T-helper 1 cell treated with Interleukin-12 subunit alpha and Interleukin-12 subunit beta and Interleukin-4 antibody, amounts not matched to agents 30 ng/mL and 1 ng/mL, for 36 hours (primary cell): Measurements from ENCODE around the gene PREB. TPM values are rescaled to one million over a fixed set of nuclear protein-coding genes. Genes with fewer than 3 reads are reported as not detected.

Experiments used
- intact Hi-C: fragments of 100-400 bp; cut with micrococcal nuclease; formaldehyde crosslinking; loops from one replicate; pipeline ENCODE4 v1.15.1; 2024
- total RNA-seq: library from RNA; stranded (reverse); gene quantifications from 2 replicates; pipeline ENCODE4 v1.2.3, GENCODE V29; 2022

Gene PREB
- total RNA-seq, 1 donor from 2014 or later, result 82.7 TPM

DNA sequence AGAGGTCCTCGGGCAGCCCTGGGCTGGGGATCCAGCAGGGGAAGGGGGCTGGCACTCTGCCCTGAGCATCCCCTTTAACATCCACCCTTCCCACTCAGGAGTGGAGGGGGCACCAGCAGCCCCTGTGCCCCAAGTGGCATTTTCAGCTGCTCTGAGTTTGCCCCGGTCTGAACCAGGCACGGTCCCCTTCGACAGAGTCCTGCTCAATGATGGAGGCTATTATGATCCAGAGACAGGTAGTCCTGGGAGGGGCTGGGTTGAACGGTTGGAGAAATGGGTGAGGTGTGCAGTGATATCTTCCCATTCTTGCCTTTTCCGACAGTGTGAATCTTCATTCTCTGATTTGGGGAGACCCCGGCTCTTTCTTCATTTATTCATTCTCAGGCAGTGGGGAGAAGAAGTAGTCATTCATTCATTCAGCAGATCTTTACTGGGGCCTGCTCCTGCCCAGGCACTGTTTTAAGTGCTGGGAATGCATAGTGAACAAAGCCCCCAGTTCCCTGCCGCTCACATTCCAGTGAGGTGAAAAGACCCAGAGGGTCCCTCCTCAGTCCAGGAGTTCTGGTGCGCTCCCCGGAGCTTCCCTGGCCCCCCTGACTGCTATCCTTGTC, 49.3 kb downstream of the PREB start:
- intact Hi-C loops, result loop anchor here (10.0 kb wide), 2 partner anchors 580 to 1790 kb away; partner anchors contain the start of genes SLC4A1AP, SUPT7L and TRMT61B

DNA sequence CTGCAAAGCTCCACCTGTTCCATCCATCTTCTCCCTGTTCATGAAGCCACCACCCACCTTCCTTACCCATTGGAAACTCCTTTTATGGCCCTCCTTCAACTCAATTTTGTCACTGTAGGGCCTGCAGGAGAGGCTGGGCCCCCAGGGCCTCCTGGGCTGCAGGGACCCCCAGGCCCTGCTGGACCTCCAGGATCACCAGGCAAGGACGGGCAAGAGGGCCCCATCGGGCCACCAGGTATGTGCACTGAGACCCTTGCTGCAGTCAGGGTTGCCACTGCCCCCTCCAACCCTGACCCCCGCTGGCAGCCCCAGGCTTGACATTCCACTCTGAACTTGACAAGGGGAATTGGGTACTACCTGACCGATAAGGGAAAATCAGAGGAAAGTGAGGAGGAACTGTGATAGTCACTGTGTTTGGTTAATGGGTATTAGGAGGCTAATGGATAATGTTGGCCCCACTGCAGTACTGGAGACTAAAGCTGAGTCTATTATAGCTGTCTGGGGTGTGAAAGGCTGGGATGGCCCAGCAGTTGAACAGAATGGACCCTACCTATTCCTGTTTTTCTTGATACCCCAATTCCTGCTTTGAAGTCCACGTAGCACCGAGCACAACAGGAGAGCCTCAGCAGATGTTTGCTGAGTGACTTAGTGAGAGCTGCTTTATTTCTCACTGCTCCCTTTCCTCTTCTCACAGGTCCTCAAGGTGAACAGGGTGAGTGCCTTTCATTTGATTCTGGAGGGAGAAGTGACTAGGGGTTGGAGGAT, 50.0 kb downstream of the PREB start:
- intact Hi-C loops, result loop anchor here (5.0 to 10.0 kb wide), 3 partner anchors 297 to 1790 kb away; partner anchors contain the start of genes CENPA, SLC4A1AP, SUPT7L and TRMT61B

DNA sequence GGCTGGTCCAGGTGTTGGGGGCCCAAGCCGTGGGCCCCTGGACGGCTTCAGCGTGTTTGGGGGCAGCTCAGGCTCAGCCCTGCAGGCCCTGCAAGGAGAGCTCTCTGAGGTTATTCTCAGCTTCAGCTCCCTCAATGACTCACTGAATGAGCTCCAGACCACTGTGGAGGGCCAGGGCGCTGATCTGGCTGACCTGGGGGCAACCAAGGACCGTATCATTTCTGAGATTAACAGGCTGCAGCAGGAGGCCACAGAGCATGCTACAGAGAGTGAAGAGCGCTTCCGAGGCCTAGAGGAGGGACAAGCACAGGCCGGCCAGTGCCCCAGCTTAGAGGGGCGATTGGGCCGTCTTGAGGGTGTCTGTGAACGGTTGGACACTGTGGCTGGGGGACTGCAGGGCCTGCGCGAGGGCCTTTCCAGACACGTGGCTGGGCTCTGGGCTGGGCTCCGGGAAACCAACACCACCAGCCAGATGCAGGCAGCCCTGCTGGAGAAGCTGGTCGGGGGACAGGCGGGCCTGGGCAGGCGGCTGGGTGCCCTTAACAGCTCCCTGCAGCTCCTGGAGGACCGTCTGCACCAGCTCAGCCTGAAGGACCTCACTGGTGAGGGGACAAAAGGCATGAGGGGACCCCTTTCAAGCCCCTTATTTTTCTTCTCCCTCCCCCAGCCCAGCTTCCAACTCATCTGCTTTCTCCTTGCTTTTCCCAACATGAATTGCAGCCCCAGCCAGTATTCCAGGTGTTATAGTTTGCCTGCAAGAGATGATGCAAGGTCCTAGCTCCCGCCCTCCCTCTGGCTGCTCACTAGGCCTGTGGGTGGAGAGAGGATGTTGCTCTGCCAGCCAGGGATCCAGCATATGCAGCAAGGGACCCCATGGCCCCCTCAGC, 50.8 kb downstream of the PREB start:
- intact Hi-C loops, result loop anchor here (5.0 to 10.0 kb wide), 3 partner anchors 296 to 1791 kb away; partner anchors contain the start of genes CENPA, SLC4A1AP, SUPT7L and TRMT61B

DNA sequence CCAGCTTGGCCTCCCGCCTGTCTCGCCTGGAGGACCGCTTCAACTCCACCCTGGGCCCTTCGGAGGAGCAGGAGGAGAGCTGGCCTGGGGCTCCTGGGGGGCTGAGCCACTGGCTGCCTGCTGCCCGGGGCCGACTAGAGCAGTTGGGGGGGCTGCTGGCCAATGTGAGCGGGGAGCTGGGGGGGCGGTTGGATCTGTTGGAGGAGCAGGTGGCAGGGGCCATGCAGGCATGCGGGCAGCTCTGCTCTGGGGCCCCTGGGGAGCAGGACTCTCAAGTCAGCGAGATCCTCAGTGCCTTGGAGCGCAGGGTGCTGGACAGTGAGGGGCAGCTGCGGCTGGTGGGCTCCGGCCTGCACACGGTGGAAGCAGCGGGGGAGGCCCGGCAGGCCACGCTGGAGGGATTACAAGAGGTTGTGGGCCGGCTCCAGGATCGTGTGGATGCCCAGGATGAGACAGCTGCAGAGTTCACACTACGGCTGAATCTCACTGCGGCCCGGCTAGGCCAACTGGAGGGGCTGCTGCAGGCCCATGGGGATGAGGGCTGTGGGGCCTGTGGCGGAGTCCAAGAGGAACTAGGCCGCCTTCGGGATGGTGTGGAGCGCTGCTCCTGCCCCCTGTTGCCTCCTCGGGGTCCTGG, 51.5 kb downstream of the PREB start:
- intact Hi-C loops, result loop anchor here (5.0 to 10.0 kb wide), 3 partner anchors 296 to 1792 kb away; partner anchors contain the start of genes CENPA, SLC4A1AP, SUPT7L and TRMT61B

DNA sequence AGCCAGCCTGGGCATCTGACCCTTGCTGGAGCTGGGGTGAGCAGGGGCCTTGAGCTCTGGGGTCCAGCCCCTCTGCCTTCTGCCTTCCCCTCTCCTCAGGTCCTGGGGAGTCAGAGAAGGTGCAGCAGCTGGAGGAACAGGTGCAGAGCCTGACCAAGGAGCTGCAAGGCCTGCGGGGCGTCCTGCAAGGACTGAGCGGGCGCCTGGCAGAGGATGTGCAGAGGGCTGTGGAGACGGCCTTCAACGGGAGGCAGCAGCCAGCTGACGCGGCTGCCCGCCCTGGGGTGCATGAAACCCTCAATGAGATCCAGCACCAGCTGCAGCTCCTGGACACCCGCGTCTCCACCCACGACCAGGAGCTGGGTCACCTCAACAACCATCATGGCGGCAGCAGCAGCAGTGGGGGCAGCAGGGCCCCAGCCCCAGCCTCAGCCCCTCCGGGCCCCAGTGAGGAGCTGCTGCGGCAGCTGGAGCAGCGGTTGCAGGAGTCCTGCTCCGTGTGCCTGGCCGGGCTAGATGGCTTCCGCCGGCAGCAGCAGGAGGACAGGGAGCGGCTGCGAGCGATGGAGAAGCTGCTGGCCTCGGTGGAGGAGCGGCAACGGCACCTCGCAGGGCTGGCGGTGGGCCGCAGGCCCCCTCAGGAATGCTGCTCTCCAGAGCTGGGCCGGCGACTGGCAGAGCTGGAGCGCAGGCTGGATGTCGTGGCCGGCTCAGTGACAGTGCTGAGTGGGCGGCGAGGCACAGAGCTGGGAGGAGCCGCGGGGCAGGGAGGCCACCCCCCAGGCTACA, 52.3 kb downstream of the PREB start:
- intact Hi-C loops, result loop anchor here (1.0 to 10.0 kb wide), 14 partner anchors 11 to 1793 kb away; partner anchors contain the start of genes ADGRF3, AGBL5, ATRAID and CENPA

Other genes with a start within 250 kb of the PREB start
- gene MAPRE3, start 164.0 kb downstream of the PREB start, total RNA-seq, result 2.2 and 3.4 TPM in 2 replicates
- gene TMEM214, start 101.7 kb downstream of the PREB start, total RNA-seq, result 117 and 125 TPM in 2 replicates
- gene AGBL5, start 83.0 kb downstream of the PREB start, total RNA-seq, result 11.1 and 14.2 TPM in 2 replicates
- 390 and 415 TPM in 2 replicates for gene OST4, start 63.0 kb downstream of the PREB start, total RNA-seq
- 1.4 and 1.7 TPM in 2 replicates for gene EMILIN1, start 56.0 kb downstream of the PREB start, total RNA-seq
- gene KHK, start 47.9 kb downstream of the PREB start, total RNA-seq, result 12.4 and 14.3 TPM in 2 replicates
- 3.5 and 3.9 TPM in 2 replicates for gene CGREF1, start 15.5 kb downstream of the PREB start, total RNA-seq
- gene ABHD1, start 10.8 kb downstream of the PREB start, total RNA-seq, result 0.24 and 0.54 TPM in 2 replicates
- gene PRR30, start 4.8 kb upstream of the PREB start, total RNA-seq, result not detected in 2 replicates
- 0.05 TPM in 2 replicates for gene TCF23, start 14.4 kb upstream of the PREB start, total RNA-seq
- gene ATRAID, start 77.4 kb upstream of the PREB start, total RNA-seq, result 77.9 and 80.9 TPM in 2 replicates
- 46.8 and 54.6 TPM in 2 replicates for gene SLC5A6, start 77.6 kb upstream of the PREB start, total RNA-seq
- gene CAD, start 82.7 kb upstream of the PREB start, total RNA-seq, result 68.3 and 72.3 TPM in 2 replicates
- gene SLC30A3, start 128.4 kb upstream of the PREB start, total RNA-seq, result 0.64 and 0.68 TPM in 2 replicates
- not detected in 2 replicates for gene DNAJC5G, start 140.8 kb upstream of the PREB start, total RNA-seq
- gene TRIM54, start 147.8 kb upstream of the PREB start, total RNA-seq, result 0.10 TPM in 1 of 2 replicates, not detected in the other
- gene UCN, start 173.8 kb upstream of the PREB start, total RNA-seq, result 1.6 and 2.6 TPM in 2 replicates
- 97.0 and 105 TPM in 2 replicates for gene MPV17, start 188.5 kb upstream of the PREB start, total RNA-seq
- 70.0 and 77.4 TPM in 2 replicates for gene GTF3C2, start 222.1 kb upstream of the PREB start, total RNA-seq
- gene EIF2B4, start 235.7 kb upstream of the PREB start, total RNA-seq, result 48.3 and 48.7 TPM in 2 replicates
- gene SNX17, start 236.0 kb upstream of the PREB start, total RNA-seq, result 128 and 129 TPM in 2 replicates
- gene ZNF513, start 246.1 kb upstream of the PREB start, total RNA-seq, result 19.7 and 20.2 TPM in 2 replicates